H9 (cell line): ENCODE measurements around the gene ISYNA1. TPM values are rescaled to one million over a fixed set of nuclear protein-coding genes. Genes with fewer than 3 reads are reported as not detected.

Source experiments
- DNase-seq: peaks from one replicate; pipeline ENCODE4 v3.0.0-alpha.2; 2017
- H2AFZ ChIP-seq: one replicate; pipeline ENCODE4 v1.6.1; 2013; ENCODE audit warnings: mild to moderate bottlenecking, low read length, control low read depth, moderate library complexity
- H2AK5ac ChIP-seq: 2 replicates; pipeline ENCODE4 v1.6.1; 2013; ENCODE audit warnings: low read length, control low read depth, mixed read lengths; ENCODE audit not compliant: insufficient read length
- H2BK120ac ChIP-seq: one replicate; pipeline ENCODE4 v1.6.1; 2013; ENCODE audit warnings: low read depth, mild to moderate bottlenecking, low read length, control low read depth, inconsistent platforms; ENCODE audit not compliant: poor library complexity, severe bottlenecking
- H2BK12ac ChIP-seq: 2 replicates; pipeline ENCODE4 v1.6.1; 2013; ENCODE audit warnings: low read length, control low read depth, mixed read lengths, low read depth; ENCODE audit not compliant: insufficient read length
- H2BK15ac ChIP-seq: 2 replicates; pipeline ENCODE4 v1.6.1; 2013; ENCODE audit warnings: low read depth, low read length, control low read depth
- H2BK20ac ChIP-seq: one replicate; pipeline ENCODE4 v1.6.1; 2013; ENCODE audit warnings: low read depth, mild to moderate bottlenecking, low read length, control low read depth, inconsistent platforms; ENCODE audit not compliant: poor library complexity, severe bottlenecking
- H2BK5ac ChIP-seq: 2 replicates; pipeline ENCODE4 v1.6.1; 2013; ENCODE audit warnings: low read length, control low read depth, mixed read lengths; ENCODE audit not compliant: insufficient read length
- H3K14ac ChIP-seq: 2 replicates; pipeline ENCODE4 v1.6.1; 2013; ENCODE audit warnings: low read length, control low read depth; ENCODE audit not compliant: insufficient read depth
- H3K18ac ChIP-seq: 2 replicates; pipeline ENCODE4 v1.6.1; 2013; ENCODE audit warnings: low read depth, mild to moderate bottlenecking, mixed read lengths, low read length, control low read depth; ENCODE audit not compliant: insufficient read length
- H3K23ac ChIP-seq: 2 replicates; pipeline ENCODE4 v1.6.1; 2013; ENCODE audit warnings: low read length, control low read depth, mixed read lengths, low read depth; ENCODE audit not compliant: insufficient read length
- H3K23me2 ChIP-seq: 2 replicates; pipeline ENCODE4 v1.6.1; 2013; ENCODE audit warnings: low read depth, mild to moderate bottlenecking, mixed read lengths, low read length, control low read depth; ENCODE audit not compliant: insufficient read length, poor library complexity, severe bottlenecking
- H3K27ac ChIP-seq: 2 replicates; pipeline ENCODE4 v1.5.1; 2013; ENCODE audit warnings: low read length, control low read depth, mixed read lengths, low read depth; ENCODE audit not compliant: insufficient read length
- H3K27me3 ChIP-seq: 2 replicates; pipeline ENCODE4 v1.6.1; 2013; ENCODE audit warnings: low read length, control low read depth, inconsistent platforms; ENCODE audit not compliant: insufficient read depth
- H3K4ac ChIP-seq: 2 replicates; pipeline ENCODE4 v1.6.1; 2013; ENCODE audit warnings: low read depth, mild to moderate bottlenecking, control low read depth, inconsistent platforms, low read length, moderate library complexity
- H3K4me1 ChIP-seq: 2 replicates; pipeline ENCODE4 v1.6.1; 2013; ENCODE audit warnings: low read length, control low read depth, inconsistent platforms; ENCODE audit not compliant: insufficient read depth
- H3K4me2 ChIP-seq: 2 replicates; pipeline ENCODE4 v1.6.1; 2013; ENCODE audit warnings: low read length, control low read depth, mixed read lengths; ENCODE audit not compliant: insufficient read length, insufficient read depth
- H3K56ac ChIP-seq: 2 replicates; pipeline ENCODE4 v1.6.1; 2013; ENCODE audit warnings: low read depth, mild to moderate bottlenecking, mixed read lengths, low read length, control low read depth; ENCODE audit not compliant: insufficient read length
- H3K79me1 ChIP-seq: 2 replicates; pipeline ENCODE4 v1.6.1; 2013; ENCODE audit warnings: low read depth, mild to moderate bottlenecking, moderate library complexity, low read length, control low read depth, inconsistent platforms; ENCODE audit not compliant: insufficient read depth, poor library complexity, severe bottlenecking
- H3K79me2 ChIP-seq: 2 replicates; pipeline ENCODE4 v1.6.1; 2013; ENCODE audit warnings: low read length, control low read depth, inconsistent platforms; ENCODE audit not compliant: insufficient read depth
- H3K9ac ChIP-seq: 2 replicates; pipeline ENCODE4 v1.6.1; 2013; ENCODE audit warnings: low read length, control low read depth, mixed read lengths; ENCODE audit not compliant: insufficient read length; ENCODE audit errors: extremely low read depth
- H3K9me3 ChIP-seq: one replicate; pipeline ENCODE4 v1.6.1; 2013; ENCODE audit warnings: low read depth, low read length, inconsistent platforms; ENCODE audit not compliant: control insufficient read depth
- H3T11ph ChIP-seq: one replicate; pipeline ENCODE4 v1.6.1; 2013; ENCODE audit warnings: mild to moderate bottlenecking, low read length, control low read depth, inconsistent platforms
- H4K20me1 ChIP-seq: one replicate; pipeline ENCODE4 v1.6.1; 2013; ENCODE audit not compliant: control insufficient read depth, insufficient read length, insufficient read depth
- H4K5ac ChIP-seq: 2 replicates; pipeline ENCODE4 v1.6.1; 2013; ENCODE audit warnings: low read depth, mild to moderate bottlenecking, mixed read lengths, low read length, control low read depth; ENCODE audit not compliant: insufficient read length
- H4K8ac ChIP-seq: replicated peaks from 2 replicates; pipeline ENCODE4 v1.6.1; 2013; ENCODE audit warnings: low read length, control low read depth, mixed read lengths, low read depth; ENCODE audit not compliant: insufficient read length
- H4K91ac ChIP-seq: 2 replicates; pipeline ENCODE4 v1.6.1; 2013; ENCODE audit warnings: low read depth, mild to moderate bottlenecking, moderate library complexity, mixed read lengths, low read length, control low read depth; ENCODE audit not compliant: insufficient read length
- H3K27ac Mint-ChIP-seq, 3 experiments: 2 replicates in 2 of 3; 3 replicates in 1 of 3; pipeline ENCODE4 v1.8.0; 2020 to 2021; ENCODE audit warnings: mixed read lengths in 3 of 3, mild to moderate bottlenecking in 1 of 3, moderate library complexity in 1 of 3
- H3K27me3 Mint-ChIP-seq: 2 replicates; pipeline ENCODE4 v1.8.0; 2021; ENCODE audit warnings: low read depth, mild to moderate bottlenecking, moderate library complexity, mixed read lengths
- H3K36me3 Mint-ChIP-seq, 3 experiments: 2 replicates in 2 of 3; 3 replicates in 1 of 3; pipeline ENCODE4 v1.8.0; 2020 to 2021; ENCODE audit warnings: low read depth in 3 of 3, mixed read lengths in 3 of 3; ENCODE audit not compliant: insufficient read depth in 1 of 3
- H3K4me1 Mint-ChIP-seq, 2 experiments: 2 replicates each; pipeline ENCODE4 v1.8.0; 2020; ENCODE audit warnings: mixed read lengths in 2 of 2
- H3K4me3 Mint-ChIP-seq, 2 experiments: 2 replicates in 1 of 2; 3 replicates in 1 of 2; pipeline ENCODE4 v1.8.0; 2020 to 2021; ENCODE audit warnings: mild to moderate bottlenecking in 2 of 2, mixed read lengths in 2 of 2, moderate library complexity in 1 of 2
- H3K9me3 Mint-ChIP-seq, 2 experiments: 2 replicates in 1 of 2; 3 replicates in 1 of 2; pipeline ENCODE4 v1.8.0; 2020; ENCODE audit warnings: mild to moderate bottlenecking in 2 of 2, mixed read lengths in 2 of 2, moderate library complexity in 1 of 2
- CTCF ChIP-seq: fragments of 200-600 bp; sonication (generic); conservative IDR thresholded peaks from 3 replicates; pipeline ENCODE4 v1.8.0; 2021; ENCODE audit warnings: antibody characterized with exemption, mild to moderate bottlenecking
- WGBS: extraction: QIAGEN DNeasy Blood & Tissue Kit; methylation state at CpG from one replicate; pipeline ENCODE4 v1.1.7; 2013; ENCODE audit warnings: missing lambda C conversion rate, low lambda C conversion rate, mixed read lengths; ENCODE audit not compliant: insufficient read length; ENCODE audit errors: extremely low coverage; 5-methylcytosine and 5-hydroxymethylcytosine counted together
- total RNA-seq: library from RNA; stranded (reverse); gene quantifications from 2 replicates; pipeline ENCODE4 v1.2.1, GENCODE V29; 2021

ISYNA1 gene
- total RNA-seq, 1 experiment from 2014 or later = 241 TPM

GRCh38 chr19:18452386-18452785 lies 14.5 kb upstream of the ISYNA1 start:
- H3K9me3 Mint-ChIP-seq = no peaks in the 10 kb centered on the region
- Histone ChIP-seq H3K23ac (no peak overlapping the region), H3K79me2 (no peaks in the 10 kb centered on the region), H2BK12ac (no peak overlapping the region), H2AK5ac (no peak overlapping the region), H2BK15ac (no peak overlapping the region), H3K14ac (no peak overlapping the region), H3K9ac (no peak overlapping the region), H3K27me3 (no peaks in the 10 kb centered on the region), H2BK20ac (no peak overlapping the region), H2AFZ (no peak overlapping the region), H4K20me1 (no peaks in the 10 kb centered on the region), H3K27ac (no peak overlapping the region), H3K9me3 (no peaks in the 10 kb centered on the region), H3K79me1 (no peaks in the 10 kb centered on the region), H2BK5ac (no peak overlapping the region), H3K4ac (no peak overlapping the region), H3K4me2 (no peak overlapping the region), H3T11ph (no peak overlapping the region), H3K23me2 (no peaks in the 10 kb centered on the region), H4K8ac (no peak overlapping the region), H3K4me1 (no peaks in the 10 kb centered on the region), H3K56ac (no peak overlapping the region), H4K5ac (no peak overlapping the region), H4K91ac (no peak overlapping the region), H3K18ac (no peak overlapping the region), H2BK120ac (no peak overlapping the region)
- H3K27me3 Mint-ChIP-seq = no peaks in the 10 kb centered on the region; the same call in 1 of the 2 replicates
- WGBS = no CpG with 5 or more reads among the region's 3 CpGs
- H3K27ac Mint-ChIP-seq = peak overlapping the region in 1 of 3 experiments; percentile 53; a peak in 3 of 7 replicates
- no peak for DNase-seq
- H3K4me1 Mint-ChIP-seq = peaks cover 6 to 10% of the 10 kb centered on the region in 2 experiments; a peak in 3 of 4 replicates
- no peak for TF ChIP-seq CTCF
- H3K4me3 Mint-ChIP-seq = no peak overlapping the region
- H3K36me3 Mint-ChIP-seq = peaks cover 2 to 26% (median 26%) of the 10 kb centered on the region in 3 experiments; a peak in 6 of 7 replicates
